Adipocyte (in vitro differentiated cells): ENCODE measurements around the gene LAMB1.

ENCODE experiments used
- DNase-seq: peaks from one replicate; pipeline ENCODE4 v3.0.0-alpha.2; 2015; ENCODE audit warnings: low read depth
- H3K27me3 ChIP-seq: replicated peaks from 2 replicates; pipeline ENCODE4 v1.7.0; 2013; ENCODE audit warnings: mild to moderate bottlenecking, low read length, moderate library complexity; ENCODE audit not compliant: control insufficient read depth, insufficient read depth
- H3K36me3 ChIP-seq: 2 replicates; pipeline ENCODE4 v1.7.0; 2013; ENCODE audit warnings: low read length, mild to moderate bottlenecking, moderate library complexity; ENCODE audit not compliant: control insufficient read depth, insufficient read depth, severe bottlenecking
- H3K4me1 ChIP-seq: 2 replicates; pipeline ENCODE4 v1.7.0; 2013; ENCODE audit warnings: mild to moderate bottlenecking, low read length, moderate library complexity; ENCODE audit not compliant: control insufficient read depth, insufficient read depth
- H3K4me3 ChIP-seq: 2 replicates; pipeline ENCODE4 v1.7.0; 2013; ENCODE audit warnings: mild to moderate bottlenecking, low read length, moderate library complexity
- H3K9ac ChIP-seq: 2 replicates; pipeline ENCODE4 v1.7.0; 2013; ENCODE audit warnings: mild to moderate bottlenecking, low read length, moderate library complexity
- H3K9me3 ChIP-seq: 2 replicates; pipeline ENCODE4 v1.7.0; 2013; ENCODE audit warnings: mild to moderate bottlenecking, low read length, moderate library complexity; ENCODE audit not compliant: control insufficient read depth

Gene LAMB1

DNA sequence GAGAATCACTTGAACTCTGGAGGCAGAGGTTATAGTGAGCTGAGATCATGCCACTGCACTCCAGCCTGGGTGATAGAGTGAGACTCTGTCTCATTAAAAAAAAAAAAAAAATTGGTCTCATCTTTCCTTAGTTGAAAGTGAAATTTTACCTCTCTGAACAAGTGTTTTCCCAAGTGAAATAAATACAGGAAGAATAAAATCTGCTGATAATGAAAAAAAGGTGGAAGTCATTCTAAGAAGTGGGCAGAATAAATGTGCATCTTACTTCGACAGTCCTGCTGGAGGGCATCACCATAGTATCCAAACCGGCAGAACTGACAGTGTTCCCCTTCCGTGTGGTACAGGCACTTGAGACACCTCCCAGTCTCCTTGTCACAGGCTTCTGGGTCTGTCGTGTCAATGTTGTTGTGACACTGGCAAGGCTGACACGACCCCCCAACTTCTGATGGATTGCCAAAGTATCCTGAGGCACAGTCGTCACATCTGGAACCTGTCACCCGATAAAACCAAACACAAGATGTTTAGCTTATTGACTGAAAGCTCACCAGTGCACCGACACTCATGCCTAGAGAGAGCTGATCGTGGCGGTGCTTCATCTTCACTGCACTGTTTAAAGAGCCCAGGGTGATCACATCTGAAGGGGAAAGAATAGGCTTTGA, 49.6 kb downstream of the LAMB1 start:
- Histone ChIP-seq H3K36me3 (peaks cover 74% of the 10 kb centered on the region), H3K9ac (peak overlapping the region; percentile 27), H3K4me3 (no peak overlapping the region), H3K9me3 (no peaks in the 10 kb centered on the region), H3K27me3 (no peaks in the 10 kb centered on the region), H3K4me1 (peaks cover 66% of the 10 kb centered on the region)
- DNase-seq, result no peak

DNA sequence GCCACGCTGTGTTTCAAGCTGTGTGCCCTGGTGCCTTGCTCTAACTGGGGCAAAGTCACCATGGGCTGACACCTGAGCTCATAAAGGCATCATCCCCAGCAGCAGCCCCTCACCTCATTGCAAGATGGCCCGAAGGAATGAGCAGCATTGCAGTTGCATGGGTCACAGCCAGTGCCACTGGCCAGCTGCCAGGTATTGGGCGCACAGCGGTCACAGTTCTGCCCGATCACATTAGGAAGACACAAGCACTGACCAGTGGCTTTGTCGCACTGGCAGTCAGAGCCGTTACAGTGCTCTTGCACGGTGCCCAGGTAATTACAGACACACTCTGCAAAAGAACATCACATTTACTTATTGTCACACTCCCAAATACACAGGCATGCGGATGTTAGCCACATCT, 51.1 kb downstream of the LAMB1 start:
- Histone ChIP-seq H3K27me3 (no peaks in the 10 kb centered on the region), H3K9me3 (no peaks in the 10 kb centered on the region), H3K4me3 (no peak overlapping the region), H3K36me3 (peaks cover 80% of the 10 kb centered on the region), H3K9ac (no peak overlapping the region), H3K4me1 (peaks cover 67% of the 10 kb centered on the region)
- no peak for DNase-seq

GRCh38 chr7:107951172-107951787, 51.7 kb downstream of the LAMB1 start:
- no peak overlapping the region for H3K4me3 ChIP-seq
- DNase-seq, result no peak
- H3K4me1 ChIP-seq, result peaks cover 67% of the 10 kb centered on the region
- peaks cover 74% of the 10 kb centered on the region for H3K36me3 ChIP-seq
- no peaks in the 10 kb centered on the region for H3K9me3 ChIP-seq
- H3K27me3 ChIP-seq, result no peaks in the 10 kb centered on the region
- no peak overlapping the region for H3K9ac ChIP-seq

DNA sequence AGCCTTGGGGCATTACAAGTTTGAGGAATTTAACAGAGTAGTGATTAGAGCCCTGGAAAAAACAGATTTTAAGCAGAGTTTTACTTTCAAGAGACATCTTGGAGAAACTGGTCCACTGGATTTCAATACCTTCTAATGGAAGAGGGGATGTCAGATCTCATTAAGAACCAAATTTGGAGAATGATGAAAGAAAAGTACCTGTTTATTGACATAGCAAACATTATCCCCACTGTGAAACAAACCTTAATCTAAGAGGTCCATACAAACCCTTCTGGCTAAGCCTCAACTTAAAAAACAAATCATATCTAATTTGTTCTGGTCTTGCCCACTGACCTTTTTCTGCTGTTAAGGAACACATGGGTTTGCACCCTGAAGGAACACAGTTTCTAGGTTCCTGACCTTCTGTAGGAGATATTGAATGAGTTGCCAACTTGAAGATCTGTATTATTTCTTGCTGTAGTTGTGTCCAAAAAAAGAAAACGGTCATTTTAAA, 53.5 kb downstream of the LAMB1 start:
- Histone ChIP-seq H3K36me3 (peaks cover 74% of the 10 kb centered on the region), H3K27me3 (no peaks in the 10 kb centered on the region), H3K4me3 (peak overlapping the region; percentile 31), H3K9me3 (no peaks in the 10 kb centered on the region), H3K9ac (peak overlapping the region; percentile 78), H3K4me1 (peaks cover 83% of the 10 kb centered on the region)
- no peak for DNase-seq

DNA sequence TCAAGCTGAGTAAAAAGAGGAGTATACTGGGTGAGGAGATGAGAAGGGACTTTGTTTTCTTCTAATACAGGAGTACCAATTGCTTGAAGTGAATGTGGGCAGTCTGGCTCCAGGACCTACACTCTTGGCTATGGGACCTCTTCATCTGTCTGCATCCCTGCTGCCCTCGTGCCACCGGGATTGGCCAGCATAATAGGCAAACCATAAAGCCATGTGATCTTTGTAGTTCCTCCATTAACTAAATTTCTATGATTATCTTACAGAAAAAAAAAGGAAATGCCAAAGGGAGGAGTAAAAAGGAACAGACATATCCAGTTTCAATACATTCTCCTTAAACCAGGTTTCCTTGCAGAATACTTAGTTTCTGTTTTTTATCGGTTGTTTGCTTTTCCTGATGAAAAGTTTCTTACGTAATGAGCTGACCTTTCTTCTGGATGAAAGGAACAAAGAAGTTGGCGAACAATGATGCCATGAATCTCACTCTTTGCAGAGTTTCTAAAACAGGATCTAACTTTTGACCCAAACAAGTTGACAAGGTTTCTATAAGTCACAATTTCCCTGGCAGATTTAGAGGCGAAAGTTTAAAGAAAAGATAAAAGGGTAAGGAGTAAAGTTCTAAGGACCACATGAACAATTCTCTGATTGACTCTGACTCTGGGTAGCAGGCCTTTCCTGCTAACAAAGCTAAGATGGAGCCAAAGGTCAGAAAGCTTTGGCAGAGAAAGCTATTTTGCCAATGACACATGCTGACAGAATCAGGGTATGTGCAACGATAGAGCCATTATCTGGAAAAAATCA, 54.1 kb downstream of the LAMB1 start:
- H3K4me3 ChIP-seq, result peak overlapping the region; percentile 35
- H3K36me3 ChIP-seq, result peaks cover 76% of the 10 kb centered on the region
- no peaks in the 10 kb centered on the region for H3K27me3 ChIP-seq
- no peaks in the 10 kb centered on the region for H3K9me3 ChIP-seq
- peak overlapping the region; percentile 78 for H3K9ac ChIP-seq
- H3K4me1 ChIP-seq, result peaks cover 81% of the 10 kb centered on the region
- peak; percentile 94 for DNase-seq

DNA sequence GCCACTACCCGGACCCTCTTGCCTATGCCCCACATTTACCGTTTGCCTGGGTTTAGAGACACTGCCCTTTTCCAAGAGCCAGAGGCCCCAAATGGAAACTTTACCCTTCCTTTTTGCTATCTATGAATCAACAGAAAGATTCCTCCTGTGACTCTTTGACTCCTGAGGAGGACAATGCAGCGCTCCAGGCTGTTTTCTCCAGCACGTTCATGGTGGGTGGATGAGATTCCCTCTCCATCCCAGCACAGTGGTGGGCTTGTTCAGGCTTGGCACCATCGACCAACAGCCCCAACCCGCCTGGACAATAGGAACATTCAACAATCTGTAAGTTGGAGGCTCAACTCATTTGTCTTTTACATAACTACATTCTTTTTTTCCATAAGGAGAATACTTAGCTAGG, 56.1 kb downstream of the LAMB1 start:
- Histone ChIP-seq H3K9ac (peak overlapping the region; percentile 39), H3K4me3 (peak overlapping the region; percentile 0), H3K9me3 (no peaks in the 10 kb centered on the region), H3K27me3 (no peaks in the 10 kb centered on the region), H3K36me3 (peaks cover 76% of the 10 kb centered on the region), H3K4me1 (peaks cover 63% of the 10 kb centered on the region)
- DNase-seq, result no peak

DNA sequence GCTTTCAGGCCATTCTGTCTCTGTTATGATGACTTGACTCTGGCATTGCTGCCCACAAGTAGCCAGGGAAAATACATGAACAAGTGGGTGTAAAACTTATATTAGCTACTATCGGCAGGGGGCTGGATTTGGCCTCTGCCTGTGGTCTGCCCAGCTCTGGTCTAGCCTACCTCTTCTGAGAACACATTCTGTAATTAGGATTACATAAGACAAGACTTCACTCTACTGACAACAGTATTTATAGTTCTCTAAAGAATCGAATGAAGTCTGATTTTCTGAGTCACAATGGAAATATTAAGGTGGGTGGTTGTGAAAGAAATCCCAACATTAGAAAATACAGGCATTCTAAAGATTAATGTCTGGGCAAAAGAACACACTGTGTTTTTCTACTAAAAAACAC, 56.5 kb downstream of the LAMB1 start:
- no peaks in the 10 kb centered on the region for H3K9me3 ChIP-seq
- H3K36me3 ChIP-seq, result peaks cover 73% of the 10 kb centered on the region
- H3K4me1 ChIP-seq, result peaks cover 60% of the 10 kb centered on the region
- H3K4me3 ChIP-seq, result peak overlapping the region; percentile 21
- no peaks in the 10 kb centered on the region for H3K27me3 ChIP-seq
- DNase-seq, result peak; percentile 49
- peak overlapping the region; percentile 39 for H3K9ac ChIP-seq

DNA sequence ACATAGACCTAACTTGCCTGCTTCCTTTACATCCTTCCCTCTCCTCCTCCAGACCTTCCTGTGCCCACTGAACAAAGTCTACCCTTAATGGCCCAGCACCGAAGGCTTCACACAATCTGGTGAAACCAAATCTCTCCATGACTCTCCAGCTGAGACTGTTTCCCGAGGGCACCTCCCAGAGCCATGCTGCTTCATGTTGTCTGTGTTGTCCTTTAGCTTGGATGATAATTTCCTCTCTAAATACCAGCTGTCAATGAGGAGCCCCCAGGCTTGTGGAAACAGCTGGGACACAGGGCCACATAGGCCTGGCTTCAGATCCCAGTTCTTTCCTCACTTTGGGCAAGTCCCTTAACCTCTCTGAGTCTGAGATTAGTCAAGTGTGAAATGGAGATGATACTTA, 57.6 kb downstream of the LAMB1 start:
- no peaks in the 10 kb centered on the region for H3K9me3 ChIP-seq
- no peaks in the 10 kb centered on the region for H3K27me3 ChIP-seq
- H3K36me3 ChIP-seq, result peaks cover 73% of the 10 kb centered on the region
- H3K4me1 ChIP-seq, result peaks cover 66% of the 10 kb centered on the region
- DNase-seq, result no peak
- H3K4me3 ChIP-seq, result no peak overlapping the region
- H3K9ac ChIP-seq, result peak overlapping the region; percentile 39

- DNase-seq, result no peak
- peaks cover 66% of the 10 kb centered on the region for H3K4me1 ChIP-seq
- H3K9ac ChIP-seq, result no peak overlapping the region
- H3K9me3 ChIP-seq, result no peaks in the 10 kb centered on the region
- H3K4me3 ChIP-seq, result no peak overlapping the region
- no peaks in the 10 kb centered on the region for H3K27me3 ChIP-seq
- peaks cover 73% of the 10 kb centered on the region for H3K36me3 ChIP-seq
Observed at GRCh38 chr7:107944411-107945169, 58.4 kb downstream of the LAMB1 start.

- peaks cover 66% of the 10 kb centered on the region for H3K4me1 ChIP-seq
- H3K27me3 ChIP-seq, result no peaks in the 10 kb centered on the region
- no peak overlapping the region for H3K9ac ChIP-seq
- H3K36me3 ChIP-seq, result peaks cover 71% of the 10 kb centered on the region
- no peaks in the 10 kb centered on the region for H3K9me3 ChIP-seq
- no peak overlapping the region for H3K4me3 ChIP-seq
- no peak for DNase-seq
Observed at GRCh38 chr7:107943018-107943417, 59.9 kb downstream of the LAMB1 start.

GRCh38 chr7:107940951-107941350, 62.0 kb downstream of the LAMB1 start:
- no peak overlapping the region for H3K9ac ChIP-seq
- H3K4me1 ChIP-seq, result peaks cover 58% of the 10 kb centered on the region
- no peaks in the 10 kb centered on the region for H3K9me3 ChIP-seq
- no peaks in the 10 kb centered on the region for H3K27me3 ChIP-seq
- DNase-seq, result no peak
- no peak overlapping the region for H3K4me3 ChIP-seq
- H3K36me3 ChIP-seq, result peaks cover 78% of the 10 kb centered on the region
